HG03066 (cell line): ENCODE results near the gene MEGF6.

Experiments used
- ATAC-seq: cut with Tn5 transposase; IDR thresholded peaks from one replicate; pipeline ENCODE4 v1.9.1; 2021; ENCODE audit warnings: low read depth; ENCODE audit not compliant: unreplicated experiment

The MEGF6 gene

GRCh38 chr1:3477241-3477995, 133.9 kb downstream of the MEGF6 start:
- no peak for ATAC-seq

GRCh38 chr1:3476666-3477065, 134.6 kb downstream of the MEGF6 start:
- no peak for ATAC-seq

DNA sequence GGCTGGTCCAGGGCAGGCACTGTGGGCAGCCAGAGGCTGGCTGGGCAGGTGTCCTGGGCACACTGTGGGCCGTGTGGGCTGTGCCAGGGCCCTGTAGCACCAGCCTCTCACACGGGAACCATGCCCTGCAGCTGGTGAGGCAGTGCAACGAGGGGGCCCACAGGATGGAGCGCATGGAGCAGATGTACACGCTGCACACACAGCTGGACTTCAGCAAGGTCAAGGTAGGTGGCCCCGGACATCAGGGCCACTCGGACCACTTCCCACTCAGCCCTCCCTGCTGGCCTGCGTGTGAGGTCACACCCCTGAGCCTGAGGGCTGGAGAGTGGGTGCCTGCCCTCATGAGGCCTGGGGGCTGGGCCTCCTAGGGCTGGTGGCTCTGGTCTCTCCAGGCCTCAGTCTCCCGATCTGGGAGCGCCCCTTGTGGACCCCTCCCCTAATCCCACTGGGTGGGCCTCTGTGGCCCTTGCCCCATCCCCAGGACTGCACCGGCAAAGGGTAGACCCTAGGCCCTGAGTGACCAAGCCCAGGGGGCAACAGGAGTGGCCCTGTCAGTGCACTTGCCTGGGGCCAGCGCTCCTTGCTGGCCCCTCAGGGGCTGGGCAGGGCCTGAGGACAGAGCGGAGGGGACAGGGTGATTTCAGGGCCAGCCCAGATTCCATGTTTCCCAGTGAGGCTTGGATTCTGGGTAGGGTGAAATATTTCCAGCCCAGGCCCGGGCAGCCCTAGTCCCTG, 135.3 kb downstream of the MEGF6 start:
- no peak for ATAC-seq

DNA sequence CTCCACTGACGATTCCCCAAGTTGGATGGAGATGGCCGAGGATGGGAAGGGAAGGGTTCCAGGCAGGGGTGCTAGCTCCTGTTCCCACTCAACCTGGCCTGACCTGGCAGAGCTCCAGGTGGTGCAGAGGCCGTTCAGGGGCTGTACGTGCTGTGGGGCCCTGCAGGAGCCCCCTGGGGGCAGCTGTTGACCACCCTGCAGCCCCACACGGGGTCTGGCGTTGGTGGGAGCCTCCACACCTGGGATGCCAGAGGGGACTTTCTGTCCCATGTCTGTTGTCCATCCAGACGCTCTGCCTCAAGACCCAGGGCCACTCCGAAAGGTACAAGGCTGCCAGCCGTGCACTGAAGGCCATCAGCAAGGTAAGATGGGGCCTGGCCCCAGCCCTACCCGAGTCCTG, 136.9 kb downstream of the MEGF6 start:
- no peak for ATAC-seq

DNA sequence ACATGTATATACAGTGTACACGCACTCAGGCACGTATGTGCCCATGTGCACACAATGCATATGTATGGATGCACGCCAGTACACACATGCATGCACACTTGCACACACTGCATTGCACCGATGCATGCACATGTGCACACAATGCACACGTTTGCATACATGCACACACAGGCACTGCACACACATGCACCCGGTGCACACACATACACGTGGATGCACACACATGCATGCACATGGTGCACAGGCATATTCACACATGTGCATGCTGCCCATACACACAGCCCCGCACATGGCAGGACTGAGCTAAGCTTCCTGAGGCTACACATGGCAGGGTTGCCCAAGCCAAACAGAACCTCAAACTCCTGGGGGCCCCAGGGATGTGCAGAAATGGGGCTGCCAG, 137.3 kb downstream of the MEGF6 start:
- ATAC-seq = no peak

DNA sequence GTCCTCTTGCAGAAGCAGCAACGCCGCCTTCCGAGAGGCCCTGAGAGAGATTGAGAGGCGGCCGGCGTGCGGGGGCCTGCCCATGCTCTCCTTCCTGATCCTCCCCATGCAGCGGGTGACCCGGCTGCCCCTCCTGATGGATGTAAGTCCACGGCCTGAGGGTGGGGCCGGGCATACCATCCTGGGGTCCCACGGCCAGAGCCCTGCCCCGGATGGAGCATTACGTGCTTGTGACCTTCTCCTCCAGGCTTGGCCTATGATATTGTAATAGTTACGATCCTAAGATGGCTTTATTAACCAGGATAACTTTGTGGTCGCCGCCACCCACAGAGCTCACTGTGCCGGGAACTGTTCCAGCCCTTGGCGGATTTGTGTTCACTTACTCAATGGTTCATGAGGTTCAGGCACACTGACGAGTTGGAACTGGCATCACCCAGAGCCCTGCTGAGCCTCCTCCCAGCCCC, 137.9 kb downstream of the MEGF6 start:
- no peak for ATAC-seq

GRCh38 chr1:3472906-3473305, 138.4 kb downstream of the MEGF6 start:
- ATAC-seq = no peak

- ATAC-seq = no peak
Observed at GRCh38 chr1:3472088-3472850, 139.0 kb downstream of the MEGF6 start.

DNA sequence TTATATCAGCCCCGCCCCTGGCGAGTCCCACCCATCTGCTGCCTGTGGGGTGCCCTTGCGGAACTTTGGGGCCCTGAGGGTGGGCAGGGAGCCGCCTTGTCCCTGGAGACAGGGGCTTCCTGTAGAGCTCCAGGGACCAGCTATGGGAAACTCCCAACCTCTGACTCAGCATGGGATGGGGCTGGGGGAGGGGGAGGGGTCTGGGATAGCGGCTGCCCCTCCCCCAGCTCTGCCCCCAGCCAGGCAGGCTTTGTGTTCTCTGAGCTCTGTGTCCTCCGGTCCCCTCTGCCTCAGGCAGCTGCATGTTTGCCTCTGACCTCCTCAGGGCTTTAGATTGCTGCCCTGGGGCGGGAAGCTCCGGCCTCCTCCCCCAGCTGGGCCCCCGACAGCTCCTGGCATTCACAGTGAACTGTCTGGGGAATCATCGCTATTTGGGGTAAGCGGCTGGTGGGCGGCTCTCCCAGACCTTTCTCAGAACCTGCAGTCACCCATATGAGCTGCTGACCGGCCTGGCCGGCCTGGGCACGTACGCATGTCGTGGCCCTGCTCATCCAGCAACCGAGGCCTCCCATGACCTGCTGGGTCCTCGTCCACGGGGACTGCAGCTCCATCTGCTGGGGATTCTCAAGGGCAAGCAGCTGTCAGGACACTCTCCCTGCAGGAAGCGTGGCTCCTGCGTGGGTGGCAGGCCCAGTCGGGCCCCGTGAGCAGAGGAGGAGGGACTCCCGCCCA, 139.8 kb downstream of the MEGF6 start:
- ATAC-seq = no peak

GRCh38 chr1:3470650-3471355, 140.5 kb downstream of the MEGF6 start:
- no peak for ATAC-seq

DNA sequence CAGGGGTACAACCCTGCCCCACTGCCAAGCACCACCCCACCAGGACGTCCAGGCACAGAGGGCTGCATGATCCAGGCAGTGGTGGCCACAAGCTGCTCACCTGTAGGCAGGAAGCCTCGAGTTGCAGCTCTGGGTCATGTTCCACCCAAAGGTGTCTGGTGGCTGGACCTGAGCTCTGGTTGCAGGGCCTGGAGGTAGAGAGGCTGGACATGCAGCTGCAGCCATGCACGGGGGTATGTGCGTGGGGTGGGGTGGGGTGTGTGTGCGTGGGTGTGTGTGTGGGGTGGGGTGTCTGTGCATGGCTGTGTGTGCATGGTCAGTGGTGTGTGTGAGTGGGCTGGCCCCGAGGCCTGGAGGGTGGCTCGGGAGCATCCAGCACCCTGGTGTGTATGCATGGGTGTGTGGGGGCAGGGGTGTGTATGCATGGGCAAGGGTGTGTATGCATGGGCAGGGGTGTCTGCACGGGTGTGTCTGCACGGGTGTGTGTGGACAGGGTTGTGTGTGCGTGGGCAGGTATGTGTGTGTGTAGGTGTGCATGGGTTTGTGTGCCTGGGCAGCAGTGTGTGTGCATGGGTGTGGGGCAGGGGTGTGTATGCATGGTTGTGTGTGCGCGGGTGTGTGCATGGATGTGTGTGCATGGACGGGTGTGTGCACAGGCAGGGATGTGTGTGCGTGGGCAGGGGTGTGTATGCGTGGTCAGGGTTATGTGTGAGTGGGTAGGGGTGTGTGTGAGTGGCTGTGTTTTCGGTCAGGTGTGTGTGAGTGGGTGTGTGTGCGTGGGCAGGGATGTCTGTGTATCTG, 141.3 kb downstream of the MEGF6 start:
- ATAC-seq = no peak

DNA sequence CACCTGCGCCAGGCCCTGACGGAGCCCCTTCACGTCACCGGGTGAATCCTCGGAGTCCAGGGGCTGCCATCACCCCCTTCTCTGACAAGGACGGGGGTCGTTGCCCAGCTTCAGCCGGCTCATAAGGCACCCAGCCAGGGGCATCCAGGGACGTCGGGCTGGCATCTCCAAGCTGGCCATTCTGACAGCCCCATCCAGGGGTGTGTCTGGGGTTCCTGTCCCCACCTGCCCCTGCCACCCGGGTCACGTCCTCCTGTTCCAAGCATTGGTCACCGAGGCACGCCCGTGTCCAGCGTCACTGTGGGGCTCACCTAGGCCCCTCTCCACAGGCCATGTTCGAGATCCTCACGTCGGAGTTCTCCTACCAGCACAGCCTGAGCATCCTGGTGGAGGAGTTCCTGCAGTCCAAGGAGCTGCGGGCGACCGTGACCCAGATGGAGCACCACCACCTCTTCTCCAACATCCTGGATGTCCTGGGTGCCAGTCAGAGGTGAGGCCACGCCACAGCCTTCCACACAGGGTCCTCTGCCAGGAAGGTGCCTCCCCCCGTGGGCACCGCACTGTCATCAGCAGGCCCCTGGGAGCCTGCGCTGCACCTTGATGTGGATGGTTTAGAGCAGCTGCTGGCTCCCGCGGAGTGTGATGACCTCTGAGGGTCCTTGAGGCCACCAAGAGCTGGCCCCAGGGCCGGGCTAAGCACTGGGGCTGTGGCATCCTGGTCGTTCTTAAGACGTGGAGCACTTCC, 142.0 kb downstream of the MEGF6 start:
- no peak for ATAC-seq

- ATAC-seq = no peak
Observed at GRCh38 chr1:3468236-3469103, 142.8 kb downstream of the MEGF6 start.

DNA sequence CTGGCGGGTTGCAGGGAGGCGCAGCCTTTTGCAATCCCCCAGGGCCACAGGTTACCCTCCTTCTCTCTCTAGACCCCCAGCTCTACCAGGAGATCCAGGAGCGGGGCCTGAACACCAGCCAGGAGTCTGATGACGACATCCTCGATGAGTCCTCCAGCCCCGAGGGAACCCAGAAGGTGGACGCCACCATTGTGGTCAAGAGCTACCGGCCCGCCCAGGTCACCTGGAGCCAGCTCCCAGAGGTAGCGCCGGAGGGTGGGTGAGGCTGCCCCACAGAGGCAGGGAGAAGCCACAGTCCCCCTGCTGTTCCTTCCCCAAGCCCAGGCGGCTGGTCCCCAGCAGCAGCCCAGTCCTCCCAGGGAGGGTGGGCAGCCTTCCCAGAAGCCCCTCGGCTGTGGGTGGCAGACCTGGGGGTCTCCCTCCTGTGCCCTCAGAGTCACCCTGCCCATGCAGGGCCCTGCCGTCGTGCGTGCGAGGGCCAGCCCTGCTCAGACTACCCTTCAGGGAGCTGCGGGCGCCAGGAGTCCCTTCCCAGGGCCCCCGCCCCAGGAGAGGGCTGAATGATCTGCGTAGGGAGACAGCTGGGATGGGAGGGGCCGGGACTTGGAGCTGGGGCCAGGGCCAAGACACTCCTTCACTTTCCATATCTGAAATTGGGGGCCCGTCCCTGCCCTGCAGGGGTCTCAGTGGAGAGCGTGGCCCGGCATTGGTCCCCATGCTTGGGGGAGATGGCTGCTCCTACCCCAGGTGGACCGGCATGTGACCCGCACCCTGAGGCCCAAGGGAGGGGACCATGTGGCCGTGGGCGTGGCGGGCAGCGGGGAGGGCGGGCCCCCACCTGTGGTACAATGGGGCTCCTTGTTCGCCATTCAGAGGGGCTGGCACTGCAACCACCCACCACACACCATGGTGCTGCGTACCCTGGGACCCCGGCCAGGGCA, 143.9 kb downstream of the MEGF6 start:
- ATAC-seq = no peak

DNA sequence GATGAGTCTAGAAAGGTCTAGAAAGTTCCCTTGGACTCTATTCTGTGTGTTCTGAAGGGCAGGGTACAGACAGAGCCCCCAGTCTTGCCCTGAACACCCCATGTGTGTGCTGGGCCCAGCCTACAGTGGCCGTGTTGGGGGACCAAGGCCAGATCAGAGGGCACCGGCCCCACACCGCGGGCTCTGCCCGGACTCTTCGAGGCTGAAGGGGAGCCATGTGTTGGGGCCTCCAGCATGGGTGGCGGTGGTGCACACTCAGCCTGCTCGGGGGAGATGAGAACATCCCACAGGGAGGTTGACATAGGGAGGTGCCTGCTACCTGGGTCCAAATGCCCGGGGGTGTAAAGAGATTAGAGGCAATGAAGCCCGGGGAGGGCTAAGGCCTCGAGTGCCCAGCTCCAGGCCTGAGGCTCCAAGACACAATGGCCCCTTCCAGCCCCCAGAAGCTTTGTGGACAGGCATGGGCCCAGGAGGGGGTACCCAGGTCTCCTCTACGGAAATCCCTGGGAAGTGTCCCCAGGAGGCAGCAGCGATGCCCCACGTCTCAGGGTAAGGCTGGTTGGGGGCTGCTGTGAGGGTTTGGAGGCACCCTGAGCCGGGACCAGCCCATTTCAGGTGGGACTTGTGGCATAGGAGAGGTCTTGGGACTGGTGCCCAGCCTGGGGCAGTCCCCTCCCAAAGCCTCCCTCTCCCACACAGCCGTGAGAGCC, 144.8 kb downstream of the MEGF6 start:
- ATAC-seq = no peak

- no peak for ATAC-seq
Observed at GRCh38 chr1:3465935-3466321, 145.4 kb downstream of the MEGF6 start.
